NCI-H1930 (cell line): ENCODE results near the gene TMEM213.

Experiments used
- DNase-seq, 2 experiments: peaks; one replicate each; lab custom pipeline; 2025; lab: John Stamatoyannopoulos, UW

Gene TMEM213

DNA sequence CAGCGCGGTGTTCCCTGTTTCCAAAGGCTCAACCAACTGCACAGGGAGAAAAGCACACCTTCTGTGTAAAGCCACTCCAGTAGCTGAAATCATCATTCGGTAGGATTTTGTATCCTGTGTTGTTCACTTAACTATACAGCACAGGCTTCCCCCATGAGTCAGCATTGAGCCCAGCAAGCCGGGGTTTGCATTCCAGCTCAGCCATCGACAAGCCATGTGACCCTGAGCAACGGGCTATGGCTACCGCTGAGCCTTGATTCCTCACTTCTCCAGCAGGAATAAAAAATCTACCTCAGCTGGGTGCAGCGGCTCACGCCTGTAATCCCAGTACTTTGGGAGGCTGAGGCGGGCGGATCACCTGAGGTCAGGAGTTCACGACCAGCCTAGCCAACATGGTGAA is 44.3 kb downstream of the TMEM213 start:
- no peak for DNase-seq

DNA sequence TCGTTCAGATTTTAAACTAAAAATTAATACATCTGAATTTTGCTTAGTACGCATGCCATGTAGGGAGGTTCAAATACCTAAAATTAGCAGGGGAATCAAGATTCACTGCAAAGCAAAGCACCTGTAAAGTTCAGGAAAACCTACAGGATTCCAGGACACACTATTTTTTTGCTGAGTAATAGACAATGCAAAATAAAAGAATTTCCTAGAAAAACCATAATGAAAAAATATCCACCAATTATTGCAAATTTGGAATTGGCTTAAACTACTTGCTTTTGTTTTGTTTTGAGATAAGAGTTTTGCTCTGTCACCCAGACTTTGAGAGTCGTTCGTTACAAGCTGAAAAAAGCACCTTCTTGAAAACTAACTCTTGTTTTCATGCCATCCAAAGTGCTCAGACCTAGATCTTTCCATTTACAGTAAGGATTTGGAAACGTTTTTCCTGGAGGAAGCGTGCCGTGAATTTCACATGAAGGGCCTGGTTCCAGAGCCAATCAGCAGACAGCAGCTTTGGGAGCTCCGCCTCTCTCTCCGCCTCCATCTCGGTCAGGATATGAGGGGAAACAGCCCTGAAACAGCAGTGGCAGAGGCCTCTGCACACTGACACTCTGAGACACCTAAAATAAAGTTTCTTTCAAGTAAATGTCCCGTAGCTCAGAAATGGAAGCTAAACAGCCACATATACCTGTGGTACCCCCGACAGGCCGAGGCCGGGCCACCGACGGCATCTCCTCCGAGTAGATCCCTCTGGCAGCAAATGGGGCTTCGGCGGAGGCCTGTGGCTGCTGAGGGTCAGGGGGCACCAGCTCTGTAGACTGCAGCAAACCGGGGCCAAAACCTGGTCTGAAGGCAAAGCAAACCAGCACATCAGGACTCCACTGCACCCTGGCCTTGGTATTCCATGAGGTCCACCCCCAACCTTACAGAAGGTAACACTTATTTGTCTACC is 46.1 kb downstream of the TMEM213 start:
- no peak for DNase-seq

DNA sequence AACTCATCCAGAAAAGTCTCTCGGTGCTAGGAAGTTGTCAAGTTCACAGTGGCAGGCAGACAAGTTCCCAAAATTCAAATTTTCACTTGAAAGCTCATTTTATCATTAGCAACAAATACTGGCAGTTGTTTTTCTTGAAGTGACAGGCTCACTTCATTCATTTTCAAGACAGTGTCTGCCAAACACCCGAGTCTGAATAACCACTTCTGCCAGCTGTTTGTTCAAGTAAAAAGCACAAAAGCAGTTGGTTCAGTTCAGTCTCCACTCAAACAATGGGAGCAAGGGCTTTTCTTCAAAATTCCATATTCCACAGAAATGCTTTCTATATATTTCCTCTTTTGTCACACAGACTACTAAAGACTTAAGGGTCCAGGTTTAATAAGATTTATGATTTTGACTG is 47.9 kb downstream of the TMEM213 start:
- no peak for DNase-seq

DNA sequence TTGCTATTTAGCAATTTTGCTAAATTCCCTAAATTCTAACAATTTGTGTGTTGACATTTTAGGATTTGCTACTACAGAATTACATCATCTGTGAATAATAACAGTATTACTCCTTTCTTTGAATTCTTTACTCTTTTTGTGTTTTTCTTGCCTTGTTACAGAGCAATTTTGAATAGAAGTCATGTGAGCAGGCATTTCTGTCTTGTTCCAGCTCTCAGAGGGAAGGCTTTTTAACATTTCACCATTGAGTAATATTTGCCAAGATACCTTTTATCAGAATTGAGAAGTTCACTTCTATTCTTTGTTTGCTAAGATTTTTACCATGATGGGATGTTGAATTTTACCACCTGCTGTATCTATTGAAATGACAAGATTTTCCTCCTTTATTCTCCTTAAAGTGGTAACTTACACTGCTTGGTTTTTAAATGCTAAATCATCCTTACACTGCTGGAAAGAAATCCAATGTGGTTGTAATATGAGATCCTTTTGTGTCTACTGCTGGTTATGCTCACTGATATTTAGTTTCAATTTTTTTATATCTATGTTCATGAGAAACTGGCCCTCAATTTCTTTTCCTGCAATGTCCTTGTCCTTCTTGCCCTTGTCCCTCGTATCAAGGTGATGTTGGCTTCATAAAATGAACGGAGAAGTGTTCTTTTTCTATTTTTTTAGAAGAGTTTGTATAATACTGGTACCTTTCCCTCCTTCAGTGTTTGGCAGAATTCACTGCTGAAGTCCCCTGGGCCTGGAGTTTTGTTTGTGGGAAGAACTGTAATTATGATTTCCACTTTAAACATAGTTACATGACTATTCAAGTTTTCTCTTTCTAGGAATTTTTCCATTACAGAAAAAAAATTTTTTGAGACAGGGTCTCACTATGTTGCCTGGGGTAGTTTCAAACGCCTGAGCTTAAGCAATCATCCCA is 50.5 kb downstream of the TMEM213 start:
- no peak for DNase-seq

DNA sequence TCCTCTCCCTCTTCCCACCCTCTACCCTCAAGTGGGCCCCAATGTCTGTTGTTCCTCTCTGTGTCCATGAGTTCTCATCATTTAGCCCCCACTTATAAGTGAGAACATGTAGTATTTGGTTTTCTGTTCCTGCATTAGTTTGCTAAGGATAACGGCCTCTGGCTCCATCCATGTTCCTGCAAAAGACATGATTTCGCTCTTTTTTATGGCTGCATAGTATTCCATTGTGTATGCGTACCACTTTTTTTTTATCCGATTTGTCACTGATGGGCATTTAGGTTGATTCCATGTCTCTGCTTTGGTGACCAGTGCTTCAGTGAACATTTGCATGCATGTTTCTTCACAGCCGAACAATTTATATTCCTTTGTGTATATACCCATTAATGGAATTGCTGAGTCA is 51.9 kb downstream of the TMEM213 start:
- DNase-seq, result no peak

DNA sequence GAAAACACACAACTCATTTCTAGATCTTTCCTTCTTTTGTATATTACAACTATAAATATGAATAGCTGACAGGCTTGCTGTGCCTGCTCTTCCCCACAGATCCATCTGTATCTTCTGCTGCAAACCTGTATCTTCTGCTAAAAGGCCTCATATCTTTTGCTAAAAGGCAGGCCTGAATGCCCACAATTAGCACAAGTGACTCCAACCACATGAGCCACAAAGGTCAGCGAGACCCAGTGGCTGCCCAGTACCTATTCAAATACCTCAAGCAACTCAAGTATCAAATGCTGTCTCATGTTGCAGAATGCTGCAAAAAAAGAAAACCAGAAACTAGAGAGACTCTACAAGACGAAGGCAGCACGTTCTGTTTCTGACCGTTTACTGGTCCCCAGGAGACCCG is 54.7 kb downstream of the TMEM213 start:
- no peak for DNase-seq

DNA sequence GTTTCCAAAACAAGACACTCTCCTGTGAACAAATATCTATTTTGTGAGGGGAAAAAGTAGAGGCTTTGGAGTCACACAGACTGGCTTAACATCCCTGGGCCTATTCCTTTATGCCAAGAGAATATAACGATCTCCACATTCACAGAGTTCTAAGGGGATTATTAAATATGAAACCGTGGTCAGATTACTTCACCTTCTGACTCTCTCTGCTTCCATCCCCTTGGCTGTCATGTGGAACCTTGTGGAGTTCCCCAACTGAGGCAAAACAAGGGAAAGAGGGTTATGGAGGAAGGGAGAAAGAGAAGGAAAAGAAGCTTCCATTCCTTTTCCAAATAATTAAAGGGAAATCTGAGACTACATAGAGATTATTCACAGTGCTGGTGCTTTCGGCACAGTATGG is 55.7 kb downstream of the TMEM213 start:
- no peak for DNase-seq

DNA sequence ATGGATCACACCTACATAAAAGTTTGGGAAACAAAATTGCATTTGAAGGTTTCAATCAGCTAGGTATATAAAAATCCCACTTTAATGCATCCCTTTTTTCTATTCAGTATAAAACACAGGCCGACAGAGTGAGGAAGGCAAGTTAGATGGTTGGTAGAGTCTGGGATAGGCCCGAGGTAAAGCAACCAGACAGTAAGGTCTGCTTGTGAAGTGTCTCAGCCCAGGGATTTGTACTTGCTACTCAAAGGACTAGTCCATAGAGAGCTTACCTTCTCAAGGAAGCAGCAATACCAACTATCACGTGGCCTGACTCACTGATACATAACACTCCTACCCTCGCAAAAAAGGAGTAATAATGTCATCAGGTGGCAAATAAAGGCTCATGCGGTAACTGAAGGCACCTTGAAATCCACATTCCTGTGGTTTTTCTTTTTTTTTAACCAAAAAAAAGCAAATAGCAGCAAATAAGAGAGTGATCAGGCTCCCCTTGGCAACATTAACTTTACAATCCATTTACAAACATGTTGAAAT is 56.4 kb downstream of the TMEM213 start:
- DNase-seq, result no peak

DNA sequence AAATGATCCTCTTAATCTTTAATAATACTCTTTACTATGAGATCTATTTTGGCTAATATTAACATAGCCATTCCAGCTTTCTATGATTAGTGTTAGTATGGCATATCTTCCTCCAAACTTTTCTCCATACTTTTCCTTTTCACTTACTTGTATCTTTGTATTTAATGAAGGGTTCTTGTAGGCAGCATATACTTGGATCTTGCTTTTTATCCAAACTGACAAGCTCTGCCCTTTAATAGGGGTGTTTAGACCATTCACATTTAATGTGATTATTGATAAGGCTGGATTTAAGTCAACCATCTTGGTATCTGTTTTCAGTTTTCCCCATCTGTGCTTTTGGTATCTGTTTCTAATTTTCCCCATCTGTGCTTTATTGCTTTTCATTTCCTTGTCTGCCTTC is 59.9 kb downstream of the TMEM213 start:
- no peak for DNase-seq

DNA sequence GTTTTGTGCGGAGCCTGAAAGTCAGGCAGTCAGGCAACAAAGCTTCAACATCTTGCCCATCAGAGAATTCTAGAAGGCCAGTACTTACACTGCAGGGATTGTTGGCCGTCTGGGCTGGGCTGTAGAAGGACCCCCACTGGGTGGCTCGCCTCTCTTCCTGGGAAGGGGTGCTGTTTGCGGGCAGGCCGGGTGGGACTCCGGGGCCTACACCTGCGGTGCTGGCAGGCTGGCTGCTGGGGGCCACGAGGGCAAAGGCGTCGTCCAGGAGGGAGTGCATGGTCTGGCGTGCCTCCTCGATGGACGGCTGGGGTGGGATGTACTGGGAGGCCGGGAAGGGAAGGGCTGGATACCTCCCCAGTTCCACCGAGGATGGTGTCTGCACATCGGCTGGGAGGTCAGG is 63.3 kb downstream of the TMEM213 start:
- no peak for DNase-seq

DNA sequence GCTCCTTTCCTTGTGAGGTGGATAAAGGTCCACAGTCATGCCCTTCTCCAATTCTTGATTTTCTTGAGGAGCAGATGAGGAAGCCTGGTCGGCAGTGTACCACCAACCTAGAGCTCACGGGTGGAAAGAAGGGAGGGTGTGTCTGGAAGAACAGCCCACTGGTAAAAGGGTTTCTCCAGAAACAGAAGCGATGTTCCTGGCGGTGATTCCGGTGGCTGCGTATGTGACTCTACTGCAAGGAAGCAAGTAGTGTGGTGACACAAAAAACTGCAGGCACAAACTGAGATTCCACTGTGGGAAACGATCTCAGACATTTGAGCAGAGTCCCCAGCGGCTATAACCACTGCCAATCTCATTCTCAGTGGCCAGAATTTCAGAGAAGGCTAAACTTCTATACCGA is 66.1 kb downstream of the TMEM213 start:
- DNase-seq, result no peak

DNA sequence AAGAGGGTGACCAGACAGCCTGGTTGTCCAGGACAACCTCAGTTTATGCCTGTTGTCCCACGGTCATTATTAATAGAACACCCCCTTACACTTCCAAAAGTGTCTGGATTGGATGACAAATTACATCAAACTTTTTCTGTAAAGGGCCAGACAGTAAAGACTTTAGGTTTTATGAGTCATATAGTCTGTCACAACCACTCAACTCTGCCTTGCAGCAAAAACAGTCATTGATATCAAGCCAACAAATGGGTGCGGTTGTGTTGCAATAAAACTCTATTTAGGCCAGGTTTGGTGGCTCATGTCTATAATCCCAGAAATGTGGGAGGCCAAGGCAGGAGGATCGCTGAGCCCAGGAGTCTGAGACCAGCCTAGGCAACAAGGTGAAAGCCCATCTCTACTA is 66.9 kb downstream of the TMEM213 start:
- no peak for DNase-seq

DNA sequence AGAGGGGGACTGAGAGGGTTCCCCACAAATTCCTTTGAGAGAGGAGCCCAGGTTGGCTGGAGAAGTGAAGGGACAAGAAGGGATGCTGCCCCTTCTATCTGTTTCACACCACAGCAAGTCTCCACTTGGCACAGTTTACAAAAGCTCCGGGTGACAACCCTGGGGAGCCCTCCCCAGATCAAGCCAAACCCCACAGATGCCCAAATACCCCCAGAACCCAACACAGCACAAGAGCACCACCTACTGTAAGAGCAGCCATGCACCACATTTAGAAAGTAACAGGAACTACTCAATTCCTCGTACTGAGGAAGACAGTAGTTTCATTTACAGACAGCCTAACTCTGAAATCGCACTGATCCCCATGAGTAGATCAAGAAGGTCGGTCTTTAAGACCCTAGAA is 68.0 kb downstream of the TMEM213 start:
- no peak for DNase-seq

DNA sequence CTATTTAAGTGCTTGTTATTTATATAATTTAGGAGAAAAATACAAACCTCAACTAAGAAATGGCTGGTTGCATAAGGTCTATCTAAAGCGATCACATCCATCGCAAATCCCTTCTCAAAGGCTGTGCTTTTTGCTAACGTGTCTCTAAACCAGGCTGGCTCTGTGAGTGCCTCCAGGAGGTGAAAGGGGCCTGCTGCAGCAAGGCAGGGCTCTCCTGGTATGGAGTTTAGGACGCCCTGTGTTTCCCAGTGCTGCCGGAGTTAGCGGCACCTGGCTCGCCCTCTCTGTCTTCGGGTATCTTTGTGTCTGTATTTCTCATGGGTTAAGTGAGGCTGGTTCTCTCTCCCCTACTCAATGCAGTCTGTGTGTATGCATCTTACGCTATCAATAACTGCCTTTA is 68.6 kb downstream of the TMEM213 start:
- no peak for DNase-seq

DNA sequence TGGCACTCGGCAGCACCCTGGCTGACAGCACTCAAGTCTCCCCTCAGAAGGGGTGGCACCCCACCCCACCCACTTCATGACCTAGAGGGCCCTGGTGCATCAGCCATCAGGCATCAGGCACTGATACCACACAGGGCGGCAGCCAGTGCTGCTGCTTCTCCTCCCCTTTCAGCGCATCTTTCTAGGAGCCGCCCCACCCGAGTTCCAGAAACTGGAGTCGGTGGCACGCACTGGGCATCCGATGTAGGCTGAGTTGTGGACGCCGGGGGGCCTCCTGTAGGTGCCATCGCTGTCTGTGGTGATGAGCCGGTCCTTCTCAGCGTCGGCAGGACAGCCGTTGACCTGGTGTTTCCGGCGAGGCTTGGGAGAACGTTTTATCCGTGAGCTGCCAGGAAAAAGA is 70.0 kb downstream of the TMEM213 start:
- no peak for DNase-seq

DNA sequence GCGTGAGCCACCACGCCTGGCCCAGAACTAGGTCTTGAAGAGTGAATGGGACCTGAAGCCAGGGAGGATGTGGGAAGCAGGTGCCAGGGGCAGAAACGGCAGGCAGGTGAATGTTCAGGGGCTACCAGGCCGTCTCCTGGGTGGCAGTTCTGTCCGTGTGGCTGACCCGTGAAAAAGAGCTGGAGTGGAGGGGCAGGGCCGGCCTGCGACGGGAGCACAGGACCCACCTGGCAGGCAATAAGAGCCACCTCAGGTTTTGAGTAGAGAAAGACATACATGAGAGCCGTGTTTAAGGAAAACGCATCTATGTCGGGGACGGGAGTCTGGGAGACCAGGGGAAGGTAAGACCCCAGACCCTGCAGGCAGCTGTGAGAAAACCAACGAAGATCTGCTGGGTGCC is 70.9 kb downstream of the TMEM213 start:
- DNase-seq, result no peak

DNA sequence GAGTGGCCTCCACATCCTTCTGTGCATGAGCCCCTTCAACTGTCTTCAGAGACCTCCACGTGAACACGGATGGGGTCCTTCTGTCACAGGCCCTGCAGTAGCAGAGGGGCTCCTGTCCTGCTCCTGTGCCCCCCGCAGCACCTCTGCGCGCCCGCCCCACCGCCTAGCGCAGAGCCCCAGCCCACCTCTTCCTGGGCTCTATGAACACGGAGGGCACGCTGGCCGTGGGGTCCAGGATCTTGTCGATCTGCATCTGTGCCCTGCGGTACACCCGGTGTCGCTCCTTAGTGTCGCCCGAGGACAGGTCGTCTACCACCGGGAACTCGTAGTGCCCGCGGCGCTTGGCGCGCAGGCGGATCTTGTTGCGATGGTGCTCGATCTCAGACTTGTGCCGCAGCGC is 71.6 kb downstream of the TMEM213 start:
- DNase-seq, result no peak

DNA sequence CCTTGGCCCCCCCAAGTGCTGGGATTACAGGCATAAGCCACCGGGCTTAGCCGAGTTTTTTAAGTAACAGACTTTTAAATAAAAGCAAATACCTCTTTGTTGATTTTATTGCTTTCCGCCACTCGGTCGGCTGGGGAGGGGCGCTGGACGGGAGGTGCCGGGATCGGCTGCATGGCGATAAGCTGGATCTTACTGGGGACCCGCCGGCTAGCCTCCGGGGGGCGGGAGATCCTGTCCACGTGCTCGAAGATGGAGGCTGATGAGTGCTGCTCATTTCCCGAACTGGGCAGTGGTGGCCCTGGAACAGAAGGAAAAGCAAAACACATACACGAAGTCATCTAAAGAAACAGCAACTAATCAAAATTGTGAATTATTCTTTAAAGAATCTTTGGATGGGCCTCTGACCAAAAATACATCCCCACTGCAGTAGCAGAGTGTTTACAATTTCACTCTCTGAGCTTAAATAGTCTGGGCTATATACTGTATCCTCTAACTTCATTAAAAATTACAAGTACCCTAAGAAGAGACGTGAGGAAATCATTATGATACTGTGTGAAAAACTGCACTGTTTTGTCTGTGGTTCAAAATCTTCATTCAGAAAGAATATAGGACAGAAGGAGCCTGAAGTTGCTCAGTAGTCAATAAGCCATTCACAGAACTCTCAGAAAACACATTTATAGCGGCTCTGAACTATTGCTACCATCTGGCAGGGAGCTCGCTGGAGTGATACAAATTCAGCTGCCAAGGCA is 73.4 kb downstream of the TMEM213 start:
- DNase-seq, result no peak

DNA sequence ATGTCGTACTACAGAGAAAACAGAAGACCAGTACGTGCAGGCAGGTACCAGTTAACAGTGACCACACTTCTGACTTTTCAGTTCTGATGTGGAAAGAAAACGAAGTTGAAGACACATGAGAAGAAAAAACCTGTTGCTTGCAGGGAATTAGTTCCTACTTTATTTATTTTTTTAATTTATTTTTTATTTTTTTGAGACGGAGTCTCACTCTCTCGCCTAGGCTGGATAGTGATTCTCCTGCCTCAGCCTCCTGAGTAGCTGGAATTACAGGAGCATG is 74.0 kb downstream of the TMEM213 start:
- DNase-seq, result no peak

DNA sequence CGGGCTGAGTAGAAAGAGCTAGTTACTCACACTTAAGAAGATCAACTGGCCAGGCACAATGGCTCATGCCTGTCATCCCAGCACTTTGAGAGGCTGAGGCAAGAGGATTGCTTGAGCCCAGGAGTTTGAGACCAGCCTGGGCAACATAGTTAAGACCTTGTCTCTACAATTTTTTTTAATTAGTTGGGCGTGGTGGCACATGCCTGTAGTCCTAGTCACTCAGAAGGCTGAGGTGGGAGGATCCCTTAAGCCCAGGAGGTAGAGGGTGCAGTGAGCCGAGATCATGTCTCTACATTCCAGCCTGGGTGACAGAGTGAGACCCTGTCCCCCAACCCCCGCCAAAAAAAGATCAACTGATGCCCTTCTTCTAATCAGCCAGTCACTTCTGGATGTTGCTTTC is 74.8 kb downstream of the TMEM213 start:
- no peak for DNase-seq

DNA sequence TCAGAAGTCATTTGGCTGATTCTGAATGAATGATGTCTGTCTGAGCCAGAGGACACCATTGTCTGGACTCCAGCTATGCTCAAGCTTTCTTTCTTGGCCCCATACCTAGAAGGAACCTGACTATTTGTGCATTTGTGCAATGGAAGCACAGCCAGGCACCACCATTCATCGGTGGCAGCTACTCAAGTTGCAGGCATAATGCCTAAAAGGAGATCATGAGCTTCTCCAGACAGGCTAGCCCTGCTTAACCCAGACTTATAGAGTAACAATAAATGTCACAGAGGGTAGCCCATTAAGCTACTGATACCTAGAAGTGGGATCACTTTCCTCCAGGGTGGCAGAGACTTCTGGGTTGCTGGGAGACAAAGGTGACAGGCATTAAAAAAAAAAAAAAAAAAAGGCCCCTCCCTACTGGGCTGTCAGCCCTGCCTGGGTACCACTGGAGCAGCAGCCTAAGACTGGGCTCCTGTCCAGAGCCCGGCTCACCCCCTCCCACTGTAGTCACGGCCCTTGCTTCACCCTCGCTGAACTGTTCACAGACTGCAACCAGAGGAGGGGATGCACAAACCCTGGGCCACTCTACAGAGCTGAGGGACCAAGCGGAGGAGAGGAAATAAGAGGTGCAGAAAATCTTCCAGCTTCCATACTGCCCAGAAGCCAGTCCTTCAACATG is 75.6 kb downstream of the TMEM213 start:
- no peak for DNase-seq

DNA sequence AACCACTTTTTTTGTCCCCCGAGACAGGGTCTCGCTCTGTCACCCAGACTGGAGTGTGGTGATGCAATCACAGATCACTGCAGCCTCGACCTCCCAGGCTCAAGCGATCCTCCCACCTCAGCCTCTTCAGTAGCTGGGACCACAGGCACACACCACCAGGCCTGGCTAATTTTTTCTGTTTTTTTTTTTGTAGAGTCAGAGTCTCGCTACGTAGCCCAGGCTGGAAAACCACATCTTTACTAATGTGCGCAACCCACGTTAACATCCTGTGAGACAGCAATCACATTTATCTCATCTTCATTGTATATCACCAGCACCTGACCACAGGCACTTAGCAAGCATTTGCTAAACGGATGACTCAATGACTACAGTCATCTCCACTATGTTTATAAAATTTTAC is 78.0 kb downstream of the TMEM213 start:
- no peak for DNase-seq
